ENCODE measurements around the gene MOV10L1. TPM values are rescaled to one million over a fixed set of nuclear protein-coding genes. Genes with fewer than 3 reads are reported as not detected.
"Not testable (repeated sequence)": the region's sequence is repeated elsewhere in the genome, so short reads cannot be mapped to it uniquely, and the experiment has no call there.

The MOV10L1 gene
- total RNA-seq, 1 donor from 2014 or later: 0.10 TPM

DNA sequence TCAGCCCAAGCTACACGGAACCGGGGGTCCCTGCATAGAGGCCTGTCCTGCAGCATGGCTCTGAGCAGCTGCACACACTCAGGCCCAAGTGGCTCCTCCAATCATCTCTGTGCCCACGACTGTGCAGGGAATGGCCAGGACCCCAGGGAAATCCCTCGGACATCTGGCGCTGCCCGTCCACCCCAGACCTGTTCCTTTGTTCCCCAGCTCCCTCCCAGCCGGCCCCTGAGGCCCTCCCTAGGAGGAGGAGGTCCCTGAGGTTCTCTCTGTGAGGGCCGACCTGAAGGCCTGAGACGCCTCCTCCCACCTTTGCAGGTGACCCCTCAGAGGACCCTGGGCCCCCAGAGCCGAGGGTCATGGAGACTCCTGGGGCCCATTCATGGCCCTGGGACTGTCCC is 5.7 kb upstream of the MOV10L1 start:
- TF ChIP-seq CTCF (conservative IDR thresholded peaks at IDR 0.05): no peak
- H3K4me3 Mint-ChIP-seq: no peak overlapping the region
- H3K36me3 Mint-ChIP-seq: no peaks in the 10 kb centered on the region
- no peak for DNase-seq (ENCODE audit: extremely low spot score, unreplicated experiment)
- H3K27ac Mint-ChIP-seq: no peak overlapping the region
- peaks cover 12% of the 10 kb centered on the region for H3K4me1 Mint-ChIP-seq (ENCODE audit: unreplicated experiment)
- peaks cover 13% of the 10 kb centered on the region for H3K27me3 Mint-ChIP-seq
- no peaks in the 10 kb centered on the region for H3K9me3 Mint-ChIP-seq

- H3K9me3 Mint-ChIP-seq: no peaks in the 10 kb centered on the region
- no peak for TF ChIP-seq CTCF (conservative IDR thresholded peaks at IDR 0.05)
- no peak for DNase-seq (ENCODE audit: extremely low spot score, unreplicated experiment)
- H3K4me1 Mint-ChIP-seq (ENCODE audit: unreplicated experiment): peaks cover 12% of the 10 kb centered on the region
- H3K27me3 Mint-ChIP-seq: peaks cover 13% of the 10 kb centered on the region
- H3K4me3 Mint-ChIP-seq: no peak overlapping the region
- H3K27ac Mint-ChIP-seq: no peak overlapping the region
- H3K36me3 Mint-ChIP-seq: no peaks in the 10 kb centered on the region
These were observed 5.2 kb upstream of the MOV10L1 start for GRCh38 chr22:50084614-50085021.

GRCh38 chr22:50085211-50085972 is 4.4 kb upstream of the MOV10L1 start, which contains the start of gene MLC1:
TSS of gene MLC1 (minus strand) at chr22:50085426. CDS start at chr22:50084902, 524 bp downstream.
- no peaks in the 10 kb centered on the region for H3K9me3 Mint-ChIP-seq
- peaks cover 13% of the 10 kb centered on the region for H3K27me3 Mint-ChIP-seq
- H3K27ac Mint-ChIP-seq: no peak within 1 kb of the TSS
- TF ChIP-seq CTCF (conservative IDR thresholded peaks at IDR 0.05): no peak
- H3K4me3 Mint-ChIP-seq: no peak within 1 kb of the TSS
- H3K4me1 Mint-ChIP-seq (ENCODE audit: unreplicated experiment): peaks cover 12% of the 10 kb centered on the region
- DNase-seq (ENCODE audit: extremely low spot score, unreplicated experiment): no peak
- H3K36me3 Mint-ChIP-seq: no peaks in the 10 kb centered on the region

DNA sequence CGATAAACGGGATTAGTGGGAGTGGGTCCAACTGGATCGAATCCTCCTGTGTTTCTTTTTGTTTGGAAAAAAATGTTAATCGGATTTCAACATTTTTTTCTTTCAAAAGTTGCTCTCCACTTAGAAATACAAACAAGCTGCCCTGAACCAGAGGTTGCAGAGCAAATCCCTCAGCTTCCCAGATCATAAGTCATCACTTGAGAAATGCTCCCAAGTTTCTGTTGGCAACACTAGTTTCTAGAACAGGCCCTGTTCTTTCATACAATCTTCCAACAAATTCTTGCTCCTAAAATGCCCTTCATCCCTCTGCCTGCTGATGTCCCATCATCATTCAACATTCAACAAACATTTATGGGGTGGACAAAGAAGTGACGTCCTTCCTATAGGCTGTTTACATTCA is 3.3 kb upstream of the MOV10L1 start:
- no peak overlapping the region for H3K27ac Mint-ChIP-seq
- peaks cover 13% of the 10 kb centered on the region for H3K27me3 Mint-ChIP-seq

DNA sequence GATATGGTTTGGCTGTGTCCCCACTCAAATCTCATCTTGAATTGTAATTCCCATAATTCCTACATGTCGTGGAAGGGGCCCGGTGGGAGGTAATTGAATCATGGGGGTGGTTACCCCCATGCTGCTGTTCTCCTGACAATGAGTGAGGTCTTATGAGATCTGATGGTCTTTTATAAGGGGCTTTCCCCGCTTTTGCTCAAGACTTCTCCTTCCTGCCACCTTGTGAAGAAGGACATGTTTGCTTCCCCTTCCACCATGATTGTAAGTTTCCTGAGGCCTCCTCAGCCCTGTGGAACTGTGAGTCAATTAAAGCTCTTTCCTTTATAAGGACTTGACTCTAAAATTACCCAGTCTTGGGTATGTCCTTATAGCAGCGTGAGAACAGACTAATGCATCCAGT is 2.8 kb upstream of the MOV10L1 start:
- H3K27ac Mint-ChIP-seq, H3K9me3 Mint-ChIP-seq: not testable (repeated sequence)

More for the DNA sequence above, 3.3 kb upstream of the MOV10L1 start:
- TF ChIP-seq CTCF (conservative IDR thresholded peaks at IDR 0.05): no peak
- no peak for DNase-seq (ENCODE audit: extremely low spot score, unreplicated experiment)
- H3K36me3 Mint-ChIP-seq: no peaks in the 10 kb centered on the region
- H3K9me3 Mint-ChIP-seq: no peaks in the 10 kb centered on the region
- H3K4me1 Mint-ChIP-seq (ENCODE audit: unreplicated experiment): peaks cover 12% of the 10 kb centered on the region
- no peak overlapping the region for H3K4me3 Mint-ChIP-seq

GRCh38 chr22:50087646-50088045 is 2.2 kb upstream of the MOV10L1 start:
- DNase-seq (ENCODE audit: extremely low spot score, unreplicated experiment): no peak
- Mint-ChIP-seq H3K27ac (no peak overlapping the region), H3K4me3 (no peak overlapping the region), H3K9me3 (no peaks in the 10 kb centered on the region), H3K36me3 (no peaks in the 10 kb centered on the region), H3K4me1 (ENCODE audit: unreplicated experiment) (peaks cover 12% of the 10 kb centered on the region), H3K27me3 (peaks cover 13% of the 10 kb centered on the region)
- no peak for TF ChIP-seq CTCF (conservative IDR thresholded peaks at IDR 0.05)

More for the DNA sequence above, 2.8 kb upstream of the MOV10L1 start:
- not testable (repeated sequence) for H3K4me3 Mint-ChIP-seq; DNase-seq (ENCODE audit: extremely low spot score, unreplicated experiment); H3K36me3 Mint-ChIP-seq
- Mint-ChIP-seq H3K27me3 (peaks cover 13% of the 10 kb centered on the region), H3K4me1 (ENCODE audit: unreplicated experiment) (peaks cover 12% of the 10 kb centered on the region)
